ENCODE data around the gene RAB40B. TPM values are rescaled to one million over a fixed set of nuclear protein-coding genes. Genes with fewer than 3 reads are reported as not detected.

RAB40B gene
- total and polyA plus RNA-seq, 2 of the 13 experiments (the other 11 are each of a cell fraction or from before 2014, with no cell fraction given), result 6.2 to 6.5 TPM

- TF ChIP-seq, protein P1, sequence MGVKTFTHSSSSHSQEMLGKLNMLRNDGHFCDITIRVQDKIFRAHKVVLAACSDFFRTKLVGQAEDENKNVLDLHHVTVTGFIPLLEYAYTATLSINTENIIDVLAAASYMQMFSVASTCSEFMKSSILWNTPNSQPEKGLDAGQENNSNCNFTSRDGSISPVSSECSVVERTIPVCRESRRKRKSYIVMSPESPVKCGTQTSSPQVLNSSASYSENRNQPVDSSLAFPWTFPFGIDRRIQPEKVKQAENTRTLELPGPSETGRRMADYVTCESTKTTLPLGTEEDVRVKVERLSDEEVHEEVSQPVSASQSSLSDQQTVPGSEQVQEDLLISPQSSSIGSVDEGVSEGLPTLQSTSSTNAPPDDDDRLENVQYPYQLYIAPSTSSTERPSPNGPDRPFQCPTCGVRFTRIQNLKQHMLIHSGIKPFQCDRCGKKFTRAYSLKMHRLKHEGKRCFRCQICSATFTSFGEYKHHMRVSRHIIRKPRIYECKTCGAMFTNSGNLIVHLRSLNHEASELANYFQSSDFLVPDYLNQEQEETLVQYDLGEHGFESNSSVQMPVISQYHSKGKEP (CRISPR knock-in tag; IDR thresholded peaks at IDR 0.05), result no peak
- no peak for TF ChIP-seq ARID3A (IDR thresholded peaks at IDR 0.05; ENCODE audit: low read depth, low read length)
These were observed 53.0 kb downstream of the RAB40B start (continued) for GRCh38 chr17:82645516-82645915.

- 94% methylated on average over 5 of the region's 5 CpGs for WGBS (ENCODE audit: low lambda C conversion rate)
- FAIRE-seq, result no peak
- Histone ChIP-seq H4K20me1 (ENCODE audit: insufficient read depth, low read length) (peaks cover 50% of the 10 kb centered on the region), H3K36me3 (replicated peaks in 1 of 2; ENCODE audit: control insufficient read depth in 1 of 2, insufficient read depth in 2 of 2, low read length in 2 of 2) (peaks cover 40 to 52% of the 10 kb centered on the region in 2 experiments), H3K79me2 (ENCODE audit: insufficient read depth, low read length) (peaks cover 84% of the 10 kb centered on the region), H3K9ac (ENCODE audit: insufficient read depth, low read depth, low read length) (no peak overlapping the region), H2AFZ (ENCODE audit: low read length) (no peak overlapping the region), H3K4me3 (replicated peaks in 1 of 3; ENCODE audit: insufficient read depth in 1 of 3, low read depth in 2 of 3, low read length in 3 of 3) (no peak overlapping the region), H3K4me1 (ENCODE audit: insufficient read depth, low read length) (peaks cover 36% of the 10 kb centered on the region), H3K27ac (ENCODE audit: extremely low read length, insufficient read depth, low read length) (no peak overlapping the region), H3K27me3 (ENCODE audit: control insufficient read depth in 1 of 2, insufficient read depth in 2 of 2, low read length in 2 of 2) (no peaks in the 10 kb centered on the region; a peak in 1 of 5 replicates), H3K9me3 (ENCODE audit: low read length) (no peaks in the 10 kb centered on the region), H3K4me2 (ENCODE audit: low read depth, low read length) (no peak overlapping the region)
- no peak for DNase-seq (ENCODE audit: low spot score)
- no TSS peak for BruUV-seq (replicated peaks)
- intact Hi-C loops (cut with micrococcal nuclease; ENCODE audit: unreplicated experiment), result no loop called here
- 0 out of 2 replicates have a peak, but pooled peaks have one; percentile 50 for TF ChIP-seq NPAS2 (CRISPR knock-in tag; IDR thresholded peaks at IDR 0.05; ENCODE audit: borderline replicate concordance)
- TF ChIP-seq HMGA1 (CRISPR knock-in tag; conservative IDR thresholded peaks at IDR 0.05), result no peak
- ATAC-seq, result no peak
- POLR2A ChIA-PET, result no interaction called here
- CTCF ChIA-PET (ENCODE audit: low intra/inter-chr PET ratio, low total read pairs), result no interaction called here
- in situ Hi-C loops (cut with HindIII; ENCODE audit: extremely low pct_ligation_motif_present, low pct_unique_long_range_greater_than_20kb), result no loop called here
These were observed 54.4 kb downstream of the RAB40B start for GRCh38 chr17:82644148-82644547.
